Gastroesophageal sphincter (tissue), 4 donors: ENCODE data around the gene PSMB2. TPM values are rescaled to one million over a fixed set of nuclear protein-coding genes. Genes with fewer than 3 reads are reported as not detected.
A peak's percentile ranks its signal among the peaks of the same experiment; 100 is the strongest.

ENCODE experiments used
- ATAC-seq: fragments of 150-250 bp; one replicate; pipeline ENCODE4 v1.9.1; 2016; ENCODE audit warnings: mild to moderate bottlenecking, moderate library complexity
- H3K27ac ChIP-seq, 4 donors: fragments of 200-600 bp; sonication (generic) in 3 of 4; 1 replicate in 3 of 4; 2 replicates in 1 of 4; pipeline ENCODE4 v1.5.1; 2016 to 2019
- H3K27me3 ChIP-seq: fragments of 200-600 bp; sonication (generic); one replicate; pipeline ENCODE4 v1.5.1; 2019
- H3K36me3 ChIP-seq, 2 donors: fragments of 200-600 bp; sonication (generic); one replicate each; pipeline ENCODE4 v1.5.1; 2019; ENCODE audit warnings: control low read depth in 1 of 2
- H3K4me1 ChIP-seq, 3 donors: fragments of 200-600 bp; sonication (generic); 1 replicate in 2 of 3; 2 replicates in 1 of 3; pipeline ENCODE4 v1.5.1; 2016 to 2019; ENCODE audit warnings: control low read depth in 2 of 3
- H3K4me3 ChIP-seq, 2 donors: fragments of 200-600 bp; sonication (generic); one replicate each; pipeline ENCODE4 v1.5.1; 2019; ENCODE audit warnings: mild to moderate bottlenecking in 1 of 2, moderate library complexity in 1 of 2
- H3K9me3 ChIP-seq, 3 donors: fragments of 200-600 bp; sonication (generic); one replicate each; pipeline ENCODE4 v1.5.1; 2017 to 2019; ENCODE audit warnings: control low read depth in 2 of 3
- CTCF ChIP-seq, 4 experiments: fragments of 200-600 bp in 2 of 4; fragments of 450-650 bp in 2 of 4; sonication (generic) in 1 of 4; IDR thresholded peaks; one replicate each; pipeline ENCODE4 v1.5.1; 2017 to 2019; ENCODE audit warnings: antibody characterized with exemption in 4 of 4, mild to moderate bottlenecking in 2 of 4, moderate library complexity in 2 of 4
- EP300 ChIP-seq: sonication (generic); formaldehyde crosslinking; IDR thresholded peaks from one replicate; pipeline ENCODE4 v1.6.1; 2017; ENCODE audit warnings: antibody characterized with exemption, mild to moderate bottlenecking
- POLR2A ChIP-seq, 2 donors: fragments of 450-650 bp; IDR thresholded peaks; one replicate each; pipeline ENCODE4 v1.6.1; 2017; ENCODE audit warnings: antibody characterized with exemption in 2 of 2, mild to moderate bottlenecking in 2 of 2, moderate library complexity in 1 of 2
- POLR2AphosphoS5 ChIP-seq: sonication (generic); formaldehyde crosslinking; IDR thresholded peaks from one replicate; pipeline ENCODE4 v1.6.1; 2017; ENCODE audit warnings: antibody characterized with exemption
- WGBS, 2 donors: methylation state at CpG; one replicate each; pipeline ENCODE4 v1.1.5; 2018; ENCODE audit warnings: low coverage in 1 of 2; 5-methylcytosine and 5-hydroxymethylcytosine counted together
- total RNA-seq, 4 donors: library from RNA; depleted of rRNA; stranded (reverse); fragments of >200 nt; gene quantifications; one replicate each; pipeline ENCODE4 v1.1.0, GENCODE V29; 2016

PSMB2 gene
- total RNA-seq, 4 donors from 2014 or later: 31.0 to 39.3 (median 38.7) TPM

GRCh38 chr1:35561972-35562680 is 79.2 kb downstream of the PSMB2 start:
- 80 to 96% methylated on average over 3 of the region's 15 CpGs for WGBS, 2 donors
- no peak for ATAC-seq
- H3K36me3 ChIP-seq: peaks cover 0 to 52% of the 10 kb centered on the region in 2 donors

GRCh38 chr1:35561297-35561971 is 79.9 kb downstream of the PSMB2 start:
- TF ChIP-seq POLR2AphosphoS5: no peak
- no peak for TF ChIP-seq EP300
- TF ChIP-seq CTCF (IDR thresholded peaks at IDR 0.05): no peak
- TF ChIP-seq POLR2A (IDR thresholded peaks at IDR 0.05): no peak
- H3K27me3 ChIP-seq: no peaks in the 10 kb centered on the region
- 69 to 81% methylated on average over 7 to 9 of the region's 11 CpGs for whole genome bisulfite sequencing, 2 donors
- H3K4me3 ChIP-seq: no peak overlapping the region
- H3K36me3 ChIP-seq: peaks cover 0 to 45% of the 10 kb centered on the region in 2 donors
- peaks cover 0 to 50% (median 21%) of the 10 kb centered on the region in 3 donors for H3K4me1 ChIP-seq
- H3K27ac ChIP-seq: peak overlapping the region in 3 of 4 donors; percentile 94 to 98 (median 97)
- no peaks in the 10 kb centered on the region for H3K9me3 ChIP-seq
- no peak for ATAC-seq

More at GRCh38 chr1:35561972-35562680, 79.2 kb downstream of the PSMB2 start:
- no peak overlapping the region for H3K4me3 ChIP-seq
- H3K4me1 ChIP-seq: peaks cover 0 to 46% (median 18%) of the 10 kb centered on the region in 3 donors
- H3K27me3 ChIP-seq: no peaks in the 10 kb centered on the region
- H3K9me3 ChIP-seq: no peaks in the 10 kb centered on the region
- TF ChIP-seq CTCF (IDR thresholded peaks at IDR 0.05): no peak
- no peak for TF ChIP-seq POLR2AphosphoS5
- no peak for TF ChIP-seq EP300
- TF ChIP-seq POLR2A (IDR thresholded peaks at IDR 0.05): no peak
- no peak overlapping the region for H3K27ac ChIP-seq

GRCh38 chr1:35560256-35561225 is 80.8 kb downstream of the PSMB2 start:
- TF ChIP-seq CTCF (IDR thresholded peaks at IDR 0.05) (peak in 1 of 4 experiments; percentile 6), POLR2A (IDR thresholded peaks at IDR 0.05) (no peak)
- Histone ChIP-seq H3K27ac (peak overlapping the region in 3 of 4 donors; percentile 94 to 98 (median 97)), H3K4me3 (no peak overlapping the region), H3K36me3 (peaks cover 0 to 36% of the 10 kb centered on the region in 2 donors), H3K27me3 (no peaks in the 10 kb centered on the region), H3K4me1 (peaks cover 0 to 59% (median 30%) of the 10 kb centered on the region in 3 donors), H3K9me3 (no peaks in the 10 kb centered on the region)
- WGBS, 2 donors: 82 to 83% methylated on average over 7 to 9 of the region's 44 CpGs
- ATAC-seq: no peak

- peak overlapping the region in 3 of 4 donors; percentile 94 to 98 (median 97) for H3K27ac ChIP-seq
- H3K36me3 ChIP-seq: peaks cover 0 to 29% of the 10 kb centered on the region in 2 donors
- H3K9me3 ChIP-seq: no peaks in the 10 kb centered on the region
- peaks cover 0 to 70% (median 36%) of the 10 kb centered on the region in 3 donors for H3K4me1 ChIP-seq
- no peaks in the 10 kb centered on the region for H3K27me3 ChIP-seq
- WGBS, 2 donors: 61 to 70% methylated on average over 4 to 5 of the region's 7 CpGs
- TF ChIP-seq EP300 (no peak), CTCF (IDR thresholded peaks at IDR 0.05) (no peak), POLR2A (IDR thresholded peaks at IDR 0.05) (no peak), POLR2AphosphoS5 (no peak)
- no peak overlapping the region for H3K4me3 ChIP-seq
- ATAC-seq: no peak
Observed at GRCh38 chr1:35559317-35559944, 81.9 kb downstream of the PSMB2 start.
